HK-2 (cell line): ENCODE data around the gene APBA2.

Source experiments
- DNase-seq: peaks from one replicate; pipeline ENCODE4 v3.0.0-alpha.2; 2018; ENCODE audit not compliant: unreplicated experiment

Gene APBA2

GRCh38 chr15:28957606-28958498, 72.1 kb downstream of the APBA2 start:
- DNase-seq: no peak

GRCh38 chr15:28959326-28959725, 73.6 kb downstream of the APBA2 start:
- DNase-seq: no peak

GRCh38 chr15:28960979-28961378, 75.2 kb downstream of the APBA2 start:
- peak; percentile 34 for DNase-seq

GRCh38 chr15:28961391-28961790, 75.6 kb downstream of the APBA2 start:
- no peak for DNase-seq

GRCh38 chr15:28962851-28963710, 77.3 kb downstream of the APBA2 start:
- DNase-seq: no peak

- no peak for DNase-seq
Observed at GRCh38 chr15:28963711-28964081, 77.9 kb downstream of the APBA2 start.

- DNase-seq: no peak
Observed at GRCh38 chr15:28964098-28964497, 78.3 kb downstream of the APBA2 start.

GRCh38 chr15:28967066-28967465, 81.3 kb downstream of the APBA2 start:
- no peak for DNase-seq

GRCh38 chr15:28967990-28968389, 82.2 kb downstream of the APBA2 start:
- no peak for DNase-seq

- no peak for DNase-seq
Observed at GRCh38 chr15:28969511-28970085, 83.8 kb downstream of the APBA2 start.

GRCh38 chr15:28974142-28974541, 88.4 kb downstream of the APBA2 start:
- no peak for DNase-seq

GRCh38 chr15:28975766-28976179, 90.0 kb downstream of the APBA2 start:
- no peak for DNase-seq

- peak; percentile 77 for DNase-seq
Observed at GRCh38 chr15:28977377-28978010, 91.7 kb downstream of the APBA2 start.

GRCh38 chr15:28978011-28978378, 92.2 kb downstream of the APBA2 start:
- no peak for DNase-seq

- DNase-seq: no peak
Observed at GRCh38 chr15:28978661-28979060, 92.9 kb downstream of the APBA2 start.

- no peak for DNase-seq
Observed at GRCh38 chr15:28979208-28979841, 93.6 kb downstream of the APBA2 start.

- no peak for DNase-seq
Observed at GRCh38 chr15:28980709-28981350, 95.1 kb downstream of the APBA2 start.

- DNase-seq: no peak
Observed at GRCh38 chr15:28981351-28981720, 95.6 kb downstream of the APBA2 start.

GRCh38 chr15:28981921-28982320, 96.1 kb downstream of the APBA2 start:
- no peak for DNase-seq

- DNase-seq: no peak
Observed at GRCh38 chr15:28982886-28983285, 97.1 kb downstream of the APBA2 start.
